ENCODE data around the gene SPO11.
"Not testable (repeated sequence)": the region's sequence is repeated elsewhere in the genome, so short reads cannot be mapped to it uniquely, and the experiment has no call there.

DNA sequence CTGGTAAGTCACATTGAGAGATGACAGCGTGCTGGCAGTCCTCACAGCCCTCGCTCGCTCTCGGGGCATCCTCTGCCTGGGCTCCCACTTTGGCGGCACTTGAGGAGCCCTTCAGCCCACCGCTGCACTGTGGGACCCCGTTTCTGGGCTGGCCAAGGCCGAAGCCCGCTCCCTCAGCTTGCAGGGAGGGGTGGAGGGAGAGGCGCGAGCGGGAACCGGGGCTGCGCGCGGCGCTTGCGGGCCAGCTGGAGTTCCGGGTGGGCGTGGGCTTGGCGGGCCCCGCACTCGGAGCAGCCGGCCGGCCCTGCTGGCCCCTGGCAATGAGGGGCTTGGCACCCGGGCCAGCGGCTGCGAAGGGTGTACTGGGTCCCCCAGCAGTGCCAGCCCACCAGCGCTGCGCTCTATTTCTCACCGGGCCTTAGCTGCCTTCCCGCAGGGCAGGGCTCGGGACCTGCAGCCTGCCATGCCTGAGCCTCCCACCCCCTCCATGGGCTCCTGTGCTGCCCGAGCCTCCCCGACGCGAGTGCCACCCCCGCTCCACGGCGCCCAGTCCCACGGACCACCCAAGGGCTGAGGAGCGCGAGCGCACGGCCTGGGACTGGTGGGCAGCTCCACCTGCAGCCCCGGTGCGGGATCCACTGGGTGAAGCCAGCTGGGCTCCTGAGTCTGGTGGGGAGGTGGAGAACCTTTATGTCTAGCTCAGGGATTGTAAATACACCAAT lies 18.8 kb downstream of the SPO11 start:
- not testable (repeated sequence) for TF ChIP-seq POLR2A (IDR thresholded peaks at IDR 0.05; ENCODE audit: borderline replicate concordance, extremely low read depth, insufficient read depth, insufficient read length); CEBPB (IDR thresholded peaks at IDR 0.05; ENCODE audit: low read depth); POLR2AphosphoS5 (IDR thresholded peaks at IDR 0.05; ENCODE audit: low read depth, low read length); SP1 (IDR thresholded peaks at IDR 0.05; ENCODE audit: low read depth)
- TF ChIP-seq, protein P1, sequence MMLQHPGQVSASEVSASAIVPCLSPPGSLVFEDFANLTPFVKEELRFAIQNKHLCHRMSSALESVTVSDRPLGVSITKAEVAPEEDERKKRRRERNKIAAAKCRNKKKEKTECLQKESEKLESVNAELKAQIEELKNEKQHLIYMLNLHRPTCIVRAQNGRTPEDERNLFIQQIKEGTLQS (IDR thresholded peaks at IDR 0.05) = not testable (repeated sequence)
- TF ChIP-seq, protein P2, sequence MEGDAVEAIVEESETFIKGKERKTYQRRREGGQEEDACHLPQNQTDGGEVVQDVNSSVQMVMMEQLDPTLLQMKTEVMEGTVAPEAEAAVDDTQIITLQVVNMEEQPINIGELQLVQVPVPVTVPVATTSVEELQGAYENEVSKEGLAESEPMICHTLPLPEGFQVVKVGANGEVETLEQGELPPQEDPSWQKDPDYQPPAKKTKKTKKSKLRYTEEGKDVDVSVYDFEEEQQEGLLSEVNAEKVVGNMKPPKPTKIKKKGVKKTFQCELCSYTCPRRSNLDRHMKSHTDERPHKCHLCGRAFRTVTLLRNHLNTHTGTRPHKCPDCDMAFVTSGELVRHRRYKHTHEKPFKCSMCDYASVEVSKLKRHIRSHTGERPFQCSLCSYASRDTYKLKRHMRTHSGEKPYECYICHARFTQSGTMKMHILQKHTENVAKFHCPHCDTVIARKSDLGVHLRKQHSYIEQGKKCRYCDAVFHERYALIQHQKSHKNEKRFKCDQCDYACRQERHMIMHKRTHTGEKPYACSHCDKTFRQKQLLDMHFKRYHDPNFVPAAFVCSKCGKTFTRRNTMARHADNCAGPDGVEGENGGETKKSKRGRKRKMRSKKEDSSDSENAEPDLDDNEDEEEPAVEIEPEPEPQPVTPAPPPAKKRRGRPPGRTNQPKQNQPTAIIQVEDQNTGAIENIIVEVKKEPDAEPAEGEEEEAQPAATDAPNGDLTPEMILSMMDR (IDR thresholded peaks at IDR 0.05 in 2 of 3, conservative IDR thresholded peaks at IDR 0.05 in 1 of 3; ENCODE audit: borderline replicate concordance in 1 of 3, insufficient read depth in 1 of 3, low read depth in 2 of 3, low read length in 2 of 3) = not testable (repeated sequence)
